GF-D8 (cell line): ENCODE measurements around the gene JCHAIN.
"Not testable (repeated sequence)": the region's sequence is repeated elsewhere in the genome, so short reads cannot be mapped to it uniquely, and the experiment has no call there.

Source experiments
- DNase-seq: peaks from one replicate; lab custom pipeline; 2025; lab: John Stamatoyannopoulos, UW

Gene JCHAIN

DNA sequence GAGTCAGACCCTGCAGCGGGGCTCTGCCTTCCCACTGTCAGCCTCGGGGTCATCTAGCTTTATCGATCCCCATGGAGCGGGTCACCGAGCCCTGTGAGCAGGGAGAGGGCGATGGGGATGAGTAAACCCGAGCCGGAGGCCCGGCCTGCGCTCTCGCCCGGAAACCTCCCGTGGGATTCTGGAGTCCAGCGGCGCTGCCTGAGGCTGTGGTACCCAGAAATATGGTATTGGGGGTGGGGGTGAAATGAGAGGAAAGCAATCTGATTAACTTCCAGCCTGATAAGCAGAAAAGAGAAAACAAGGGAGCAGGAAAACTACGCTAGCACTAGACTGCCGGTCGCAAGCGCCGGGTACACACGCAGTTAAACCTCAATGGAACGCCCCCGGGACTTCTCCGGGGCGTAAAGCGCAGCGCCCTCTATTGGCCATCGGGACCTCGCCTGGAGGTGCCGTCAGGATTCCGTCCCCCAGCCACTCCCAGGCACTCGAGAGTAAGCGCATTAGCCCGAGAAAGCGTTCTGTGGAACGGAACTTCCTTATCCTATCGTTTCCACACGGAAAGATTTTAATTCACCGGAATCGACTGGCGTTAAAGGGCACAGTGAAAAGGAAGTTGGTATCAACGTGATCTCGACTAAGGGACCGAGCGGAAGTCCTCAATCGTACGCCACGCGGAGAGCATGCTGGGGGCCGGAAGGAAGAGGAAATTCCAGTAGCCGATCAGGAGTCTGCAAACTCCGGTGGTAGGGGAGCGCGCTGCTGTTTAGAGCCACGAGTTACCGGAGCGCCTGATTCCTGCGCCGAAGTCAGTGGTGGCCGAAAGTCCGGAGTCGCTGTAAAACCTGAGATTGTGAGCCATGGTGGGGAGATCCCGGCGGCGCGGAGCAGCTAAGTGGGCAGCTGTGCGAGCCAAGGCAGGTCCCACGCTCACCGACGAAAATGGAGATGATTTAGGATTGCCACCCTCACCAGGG is 21.8 kb upstream of the JCHAIN start, which contains the start of gene UTP3:
TSS of gene UTP3 (plus strand) at position 712 of the 974 bp plus-strand sequence. CDS start at position 858, 146 bp downstream.
- DNase-seq, result peak; percentile 98

DNA sequence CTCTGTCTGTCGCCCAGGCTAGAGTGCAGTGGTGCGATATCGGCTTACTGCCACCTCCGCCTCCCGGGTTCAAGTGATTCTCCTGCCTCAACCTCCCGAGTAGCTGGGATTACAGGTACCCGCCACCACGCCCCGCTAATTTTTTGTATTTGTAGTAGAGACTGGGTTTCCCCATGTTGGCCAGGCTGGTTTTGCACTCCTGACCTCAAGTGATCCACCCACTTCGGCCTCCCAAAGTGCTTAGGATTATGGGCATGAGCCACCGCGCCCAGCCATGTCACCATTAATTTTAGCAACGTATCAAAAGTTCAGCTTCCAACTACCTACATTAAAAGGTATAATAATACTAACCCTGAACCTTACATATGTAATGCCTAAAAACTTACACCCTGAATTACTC is 21.1 kb upstream of the JCHAIN start:
- no peak for DNase-seq

DNA sequence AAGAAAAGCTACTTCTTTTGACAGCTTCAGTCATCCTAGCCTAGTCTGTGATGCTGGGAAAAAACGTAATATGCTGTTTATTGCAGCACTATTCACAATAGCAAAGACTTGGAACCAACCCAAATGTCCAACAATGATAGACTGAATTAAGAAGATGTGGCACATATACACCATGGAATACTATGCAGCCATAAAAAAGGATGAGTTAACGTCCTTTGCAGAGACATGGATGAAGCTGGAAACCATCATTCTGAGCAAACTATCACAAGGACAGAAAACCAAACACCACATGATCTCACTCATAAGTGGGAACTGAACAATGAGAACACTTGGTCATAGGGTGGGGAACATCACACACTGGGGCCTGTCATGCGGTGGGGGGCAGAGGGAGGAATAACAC is 15.8 kb upstream of the JCHAIN start:
- DNase-seq, result not testable (repeated sequence)

DNA sequence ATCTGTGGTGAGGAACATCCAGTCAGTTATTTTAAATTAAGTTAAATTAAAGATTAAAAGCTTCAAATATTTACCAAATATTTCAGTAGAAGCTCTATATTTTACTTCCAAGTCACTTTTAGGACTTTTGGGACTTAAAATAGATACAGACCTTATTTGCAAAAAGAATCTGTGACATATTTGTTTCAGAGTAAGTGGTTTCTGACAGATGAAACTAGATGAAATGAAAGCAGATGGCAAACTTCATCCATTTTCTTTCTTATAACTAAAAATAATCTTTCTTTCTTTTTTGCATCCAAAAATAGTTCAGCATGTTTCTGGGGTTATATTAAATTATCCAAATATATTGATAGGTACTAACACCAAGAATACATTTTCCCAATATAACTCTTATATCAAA is 15.4 kb upstream of the JCHAIN start:
- no peak for DNase-seq

DNA sequence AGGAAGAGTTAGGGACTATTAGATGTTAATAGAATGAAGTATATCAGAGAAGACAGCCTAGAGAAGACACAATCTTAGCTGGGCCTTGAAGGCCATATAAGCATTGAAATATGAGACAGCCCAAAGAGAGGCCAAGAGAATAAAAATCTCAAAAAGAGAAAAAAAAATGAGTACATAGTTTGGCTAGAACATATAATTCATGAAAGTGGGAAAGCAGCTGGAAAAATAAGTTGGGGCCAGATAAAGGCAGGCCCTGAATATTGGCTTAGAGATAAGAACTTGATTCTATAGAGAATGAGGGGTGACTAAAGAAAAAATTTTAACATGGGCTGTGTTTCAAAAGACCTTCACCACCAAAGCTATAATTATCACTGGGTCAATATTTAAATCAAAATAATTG is 14.6 kb upstream of the JCHAIN start:
- DNase-seq, result no peak

DNA sequence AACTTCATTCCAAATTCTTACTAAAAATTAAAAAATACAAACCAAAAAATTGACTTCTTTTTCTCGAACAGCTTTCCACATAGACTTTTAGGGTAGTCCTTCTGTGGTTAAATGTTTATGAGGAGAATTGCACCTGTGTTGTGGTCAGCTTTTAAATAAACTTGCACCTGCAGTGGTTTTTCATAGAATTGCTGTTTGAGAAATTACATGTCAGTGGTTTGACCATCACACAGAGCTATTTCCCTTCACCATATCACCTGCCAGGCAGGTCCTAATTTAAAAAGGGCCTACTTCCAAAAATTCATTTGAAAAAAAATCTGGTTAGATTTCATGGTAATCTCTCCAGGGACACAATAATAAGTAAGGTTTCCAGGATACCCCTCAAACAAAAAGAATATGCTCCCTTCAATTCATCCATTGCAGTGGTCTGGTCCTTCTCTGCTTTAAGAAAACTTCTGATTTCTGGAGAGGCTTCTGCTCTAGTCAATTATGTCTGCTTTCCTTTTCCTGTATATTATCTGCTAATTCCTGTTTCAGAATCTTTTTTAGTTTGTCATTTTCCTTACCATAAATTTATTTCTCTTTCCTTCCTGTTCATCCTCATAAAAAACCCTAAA is 12.2 kb upstream of the JCHAIN start:
- peak; percentile 16 for DNase-seq

DNA sequence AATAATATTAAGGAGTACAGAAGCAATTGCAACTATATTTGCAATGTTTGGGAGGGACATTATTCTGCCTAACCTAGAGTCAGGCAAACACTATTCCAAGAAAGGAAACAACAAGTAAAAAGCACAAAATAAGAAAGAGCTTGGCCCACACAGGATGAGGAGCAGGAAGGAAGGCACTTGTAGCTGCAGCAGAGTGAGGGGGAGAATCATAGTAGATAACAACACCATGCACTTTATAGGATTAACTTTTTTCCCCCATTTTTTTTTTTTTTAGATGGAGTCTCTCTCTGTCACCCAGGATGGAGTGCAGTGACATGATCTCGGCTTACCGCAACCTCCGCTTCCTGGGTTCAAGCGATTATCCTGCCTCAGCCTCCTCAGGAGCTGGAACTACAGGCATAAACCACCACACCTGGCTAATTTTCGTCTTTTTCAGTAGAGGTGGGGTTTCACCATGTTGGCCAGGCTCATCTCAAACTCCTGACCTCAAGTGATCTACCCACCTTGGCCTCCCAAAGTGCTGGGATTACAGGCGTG is 10.3 kb upstream of the JCHAIN start:
- DNase-seq, result no peak

DNA sequence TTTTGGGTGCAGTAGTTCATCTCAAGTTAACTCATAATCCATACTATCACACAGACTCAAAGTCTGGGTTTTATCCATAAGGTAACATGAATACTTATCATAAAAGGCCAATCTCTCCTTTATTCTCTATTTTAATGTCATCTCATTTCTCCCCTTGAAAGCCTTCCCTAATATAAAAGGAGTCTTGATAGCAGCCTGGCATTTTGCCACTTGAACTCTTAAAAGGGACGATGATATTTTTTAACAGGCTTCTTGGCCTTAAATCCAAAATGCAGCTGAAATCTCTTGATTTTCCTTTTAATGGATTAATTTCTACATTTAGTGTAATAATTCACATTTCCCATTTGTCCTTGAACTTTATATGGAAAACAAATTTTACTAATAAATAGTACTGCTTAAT is 8.4 kb upstream of the JCHAIN start:
- DNase-seq, result no peak

DNA sequence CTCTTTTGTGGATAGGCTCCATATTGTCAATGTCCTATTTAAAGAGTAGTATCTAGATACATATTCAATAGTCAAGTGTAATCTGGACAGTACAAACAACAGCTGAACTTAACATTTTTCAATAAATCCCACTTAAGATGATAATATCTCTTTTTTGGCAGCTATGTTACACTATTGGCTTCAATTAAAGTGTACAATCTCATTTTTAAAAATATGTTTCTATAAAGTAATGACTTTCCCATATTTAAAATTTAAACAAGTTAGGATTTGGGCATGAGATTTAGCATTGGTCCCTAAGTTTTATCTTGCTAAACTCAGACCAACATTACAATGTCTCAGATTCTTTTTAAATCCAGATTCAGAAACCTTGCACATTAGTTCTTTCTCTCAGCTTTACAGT is 7.9 kb upstream of the JCHAIN start:
- no peak for DNase-seq

DNA sequence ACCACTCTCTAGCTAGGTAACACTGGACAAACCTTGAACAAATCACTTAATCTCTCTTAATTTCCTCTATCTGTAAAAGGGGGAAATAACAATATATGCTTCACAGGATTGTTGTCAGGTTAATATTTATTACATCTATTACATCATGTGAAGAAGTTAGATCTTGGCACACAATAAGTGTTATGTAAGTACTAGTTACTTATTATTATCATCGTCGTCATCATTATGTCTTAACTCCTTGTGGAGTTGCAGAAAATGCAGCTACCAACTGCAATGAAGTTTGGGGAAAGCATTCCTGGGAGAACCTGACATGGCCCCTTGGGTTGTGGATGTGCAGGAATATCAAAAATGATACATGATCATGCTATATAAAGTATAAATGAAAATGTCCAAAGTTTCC is 4.8 kb upstream of the JCHAIN start:
- no peak for DNase-seq

DNA sequence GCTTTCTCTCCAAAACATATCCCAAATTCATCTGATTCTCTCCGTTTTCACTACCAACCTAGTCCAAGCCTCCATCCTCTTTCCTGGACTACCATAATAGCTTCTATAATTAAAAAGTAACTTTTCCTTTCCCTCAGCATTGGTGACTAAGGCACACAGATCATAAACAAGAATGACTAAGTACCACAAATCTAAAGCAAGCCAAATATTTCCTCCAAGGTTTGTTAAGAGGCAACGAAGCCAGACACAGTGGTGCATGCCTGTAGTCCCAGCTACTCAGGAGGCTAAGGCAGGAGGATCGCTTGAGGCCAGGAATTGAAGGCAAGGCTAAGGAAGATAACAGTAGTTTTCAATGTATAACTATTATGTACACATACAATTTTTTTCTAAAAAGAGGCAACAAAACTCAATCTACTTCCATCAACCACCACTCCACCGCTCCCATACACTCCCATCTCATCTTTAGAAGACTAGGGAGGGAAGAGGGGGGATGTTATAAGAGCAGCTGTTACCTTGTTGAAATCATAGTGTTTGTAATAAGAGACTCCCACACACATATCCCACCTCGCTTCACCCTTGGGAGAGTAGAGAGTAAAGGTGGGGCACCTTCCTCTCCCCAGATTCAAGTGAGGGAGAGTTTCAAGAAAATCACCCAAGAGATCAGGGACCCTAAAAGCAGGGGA is 4.2 kb upstream of the JCHAIN start:
- no peak for DNase-seq

DNA sequence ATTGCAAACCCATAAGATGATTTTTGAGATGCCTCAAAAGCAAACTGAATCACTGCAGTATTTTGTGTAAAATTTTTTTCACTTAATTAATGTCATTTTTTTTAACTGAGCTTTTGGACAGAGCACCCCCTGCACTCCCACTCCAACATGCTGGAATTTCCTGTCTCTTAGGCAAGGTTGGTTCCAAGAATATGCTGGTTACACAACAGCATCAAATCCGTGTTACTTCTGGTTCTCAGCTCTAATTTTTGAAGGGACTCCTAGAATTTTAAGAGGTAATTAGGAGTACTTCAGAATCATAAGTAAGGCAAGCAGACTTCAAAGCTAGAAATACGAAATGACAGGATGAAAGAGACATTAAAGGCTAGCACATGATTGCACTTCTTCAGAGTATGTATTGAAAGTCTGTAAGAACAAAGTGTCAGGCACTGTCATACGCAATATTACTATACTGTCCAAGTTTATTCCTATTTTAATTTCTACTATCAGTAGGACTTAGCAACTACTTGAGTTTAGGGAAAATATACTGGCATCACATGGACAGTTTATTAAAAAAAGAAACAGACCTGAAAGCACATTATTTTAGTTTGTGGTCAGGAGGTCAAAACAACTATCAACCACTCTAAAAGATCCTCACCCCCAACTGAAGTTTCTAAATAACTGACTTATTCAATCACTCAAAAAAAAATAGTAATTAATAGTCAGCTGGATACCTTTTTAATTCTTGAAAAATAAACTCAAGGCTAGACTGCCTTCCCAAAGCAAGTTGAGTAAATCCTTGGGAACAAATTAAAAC is 1.6 kb upstream of the JCHAIN start:
- DNase-seq, result no peak

DNA sequence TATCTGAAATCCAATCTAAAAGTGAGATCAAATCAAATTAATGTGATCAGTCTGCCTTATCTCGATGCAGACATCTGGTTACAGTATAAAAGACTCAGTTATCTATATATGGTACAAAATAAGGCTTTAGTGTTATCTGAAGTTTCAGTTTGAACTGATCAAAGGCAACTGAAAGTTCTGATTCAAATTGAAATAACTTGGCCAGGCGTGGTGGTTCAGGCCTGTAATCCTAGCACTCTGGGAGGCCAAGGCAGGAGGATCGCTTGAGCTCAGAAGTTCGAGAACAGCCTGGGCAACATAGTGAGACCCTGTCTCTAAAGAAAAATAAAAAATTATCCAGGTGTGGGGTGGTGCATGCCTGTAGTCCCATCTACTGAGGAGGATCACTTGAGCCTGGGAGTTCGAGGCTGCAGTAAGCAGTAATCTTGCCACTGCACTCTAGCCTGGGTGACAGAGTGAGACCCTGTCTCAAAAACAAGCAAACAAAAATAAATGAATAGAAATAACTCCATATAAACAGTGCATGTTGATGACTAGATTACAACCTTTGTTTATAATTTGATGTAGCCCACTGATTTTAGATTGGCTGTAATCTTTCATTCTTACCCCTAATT is 4.9 kb downstream of the JCHAIN start:
- DNase-seq, result not testable (repeated sequence)

DNA sequence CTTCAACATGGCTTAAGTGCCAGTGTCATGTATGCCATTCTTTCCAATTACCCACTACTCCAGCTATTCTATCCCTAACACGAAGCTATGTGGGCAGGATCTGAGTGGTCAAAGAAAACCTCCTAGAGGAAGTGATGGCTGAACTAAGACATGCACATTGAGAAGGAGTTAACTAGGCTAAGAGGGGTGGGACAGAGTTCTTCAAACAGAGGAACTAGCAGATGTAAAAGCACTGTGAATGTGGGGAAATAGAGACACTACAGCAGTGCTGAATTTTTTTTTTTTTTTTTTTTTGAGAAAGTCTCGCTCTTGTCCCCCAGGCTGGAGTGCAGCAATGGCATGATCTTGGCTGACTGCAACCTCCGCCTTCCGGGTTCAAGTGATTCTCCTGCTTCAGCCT is 6.2 kb downstream of the JCHAIN start:
- no peak for DNase-seq

DNA sequence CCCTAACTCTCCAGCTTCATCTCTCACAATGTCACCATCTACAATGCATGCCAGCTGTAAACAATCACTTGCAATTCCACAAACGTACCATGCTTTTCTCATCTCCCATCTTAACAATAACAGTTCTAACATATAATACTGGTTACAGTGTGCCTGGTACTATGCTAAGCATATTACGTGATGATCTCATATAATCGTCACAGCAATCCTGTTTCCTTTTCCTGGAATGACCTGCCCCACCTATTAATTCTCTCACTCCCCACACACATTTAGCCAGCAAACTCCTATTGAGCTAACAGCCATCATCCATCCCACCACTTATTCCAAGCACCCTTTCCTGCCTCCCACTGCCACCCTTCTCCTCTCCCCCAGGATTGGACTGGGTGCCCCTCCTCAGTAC is 7.9 kb downstream of the JCHAIN start:
- no peak for DNase-seq

DNA sequence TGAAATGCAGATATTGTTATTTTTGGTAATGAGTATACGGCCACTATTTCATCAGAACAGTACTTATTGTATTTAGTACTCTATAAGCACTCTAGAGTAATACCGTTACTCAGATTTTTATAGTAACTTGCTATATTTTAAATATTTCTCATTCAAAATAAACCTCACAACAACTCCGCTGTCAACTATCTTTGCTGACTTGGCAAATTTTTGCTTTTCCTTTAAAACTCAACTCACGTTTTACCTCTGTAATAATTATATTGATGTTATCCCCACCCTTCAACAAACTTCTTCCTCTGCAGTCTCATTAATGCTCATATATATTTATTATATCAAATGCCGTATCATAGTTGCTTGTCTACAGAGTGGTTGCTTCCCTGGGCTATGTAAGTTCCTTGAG is 9.0 kb downstream of the JCHAIN start:
- DNase-seq, result no peak

DNA sequence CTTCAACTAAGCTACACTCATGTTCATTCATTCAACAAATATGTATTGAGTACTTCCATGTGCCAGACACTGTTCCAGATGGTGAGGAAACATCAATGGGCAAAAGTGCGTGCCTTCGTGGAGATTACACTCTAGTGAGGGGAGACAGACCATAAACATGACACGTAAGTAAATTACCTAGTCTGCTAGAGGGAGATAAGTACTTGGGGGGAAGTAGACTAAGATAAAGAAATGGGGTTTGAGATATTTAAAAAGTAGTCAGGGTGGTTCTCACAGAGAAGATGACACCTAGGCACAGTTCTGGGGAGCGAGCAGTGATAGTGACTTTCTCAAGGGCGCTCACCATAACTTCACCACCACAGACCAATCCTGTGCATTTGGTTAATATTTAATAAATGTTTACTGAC is 11.7 kb downstream of the JCHAIN start:
- DNase-seq, result no peak

DNA sequence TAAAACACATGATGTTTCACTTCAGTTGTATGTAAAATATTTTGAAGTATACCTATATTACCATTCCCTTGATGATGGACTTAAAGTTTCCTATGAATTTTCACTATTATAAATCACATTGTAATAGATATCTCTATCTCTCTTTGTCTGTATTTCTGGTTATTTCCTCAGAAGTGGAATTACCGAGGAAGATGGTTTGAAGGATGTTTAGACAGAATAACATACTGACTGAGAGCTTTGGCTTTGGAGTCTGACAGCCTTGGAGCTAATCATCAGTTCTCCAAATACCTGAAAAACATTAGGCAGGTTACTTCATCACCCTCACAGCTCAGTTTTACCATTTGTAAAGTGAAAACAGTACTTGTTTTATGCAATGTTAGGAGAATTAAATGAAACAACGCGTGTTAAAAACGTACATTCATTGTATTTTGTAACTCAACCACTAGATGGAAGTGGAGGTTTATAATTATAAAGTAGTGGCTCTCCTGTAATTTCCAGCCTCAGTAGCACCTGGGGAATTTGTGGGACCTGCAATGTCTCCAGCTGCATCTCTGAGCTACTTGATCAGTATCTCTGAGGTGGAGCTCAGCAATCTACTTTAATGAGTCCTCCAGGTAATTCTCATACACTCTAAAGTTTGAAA is 14.3 kb downstream of the JCHAIN start:
- DNase-seq, result no peak

DNA sequence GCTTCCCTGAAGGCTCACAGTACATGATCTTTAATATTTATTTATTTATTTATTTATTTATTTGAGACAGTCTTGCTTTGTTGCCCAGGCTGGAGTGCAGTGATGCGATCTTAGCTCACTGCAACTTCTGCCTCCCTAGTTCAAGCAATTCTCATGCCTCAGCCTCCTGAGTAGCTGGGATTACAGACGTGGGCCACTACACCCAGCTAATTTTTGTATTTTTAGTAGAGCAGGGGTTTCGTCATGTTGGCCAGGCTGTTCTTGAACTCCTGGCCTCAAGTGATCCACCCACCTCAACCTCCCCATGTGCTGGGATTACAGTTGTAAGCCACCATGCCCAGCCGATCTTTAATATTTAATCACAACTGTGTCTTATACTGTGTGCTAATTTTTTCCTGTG is 15.6 kb downstream of the JCHAIN start:
- not testable (repeated sequence) for DNase-seq

DNA sequence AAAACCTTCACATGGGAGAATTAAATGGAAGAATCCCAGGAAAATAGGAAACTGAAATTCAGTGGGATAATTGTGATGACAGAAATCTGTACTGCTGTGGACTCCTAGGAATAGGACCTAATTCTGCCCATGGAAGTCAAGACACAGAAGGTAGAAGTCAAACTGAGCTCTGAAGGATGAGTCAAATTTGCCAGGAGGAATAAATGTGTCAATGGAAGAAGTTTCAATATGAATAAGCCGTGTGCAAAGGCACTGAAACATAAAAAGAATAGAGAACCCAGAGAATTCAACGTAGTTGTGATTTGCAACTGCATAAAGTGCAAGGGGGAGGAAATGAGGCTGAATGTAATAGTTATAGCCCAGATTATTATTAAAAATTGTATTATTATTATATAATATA is 26.1 kb downstream of the JCHAIN start:
- no peak for DNase-seq
